Smooth muscle cell (in vitro differentiated cells): ENCODE data around the gene FLYWCH1. TPM values are rescaled to one million over a fixed set of nuclear protein-coding genes. Genes with fewer than 3 reads are reported as not detected.

Experiments used
- DNase-seq: peaks from one replicate; lab custom pipeline; 2025; ENCODE audit not compliant: unreplicated experiment; lab: John Stamatoyannopoulos, UW
- H2AFZ ChIP-seq: fragments of 200-600 bp; sonication (generic); 2 replicates; pipeline ENCODE4 v1.6.0; 2016; ENCODE audit warnings: antibody characterized with exemption, low read depth, mild to moderate bottlenecking
- H3F3A ChIP-seq: fragments of 200-600 bp; sonication (generic); 2 replicates; pipeline ENCODE4 v1.6.0; 2017; ENCODE audit warnings: antibody characterized with exemption, low read depth
- H3K27ac ChIP-seq: fragments of 200-600 bp; sonication (generic); 2 replicates; pipeline ENCODE4 v1.5.1; 2016; ENCODE audit warnings: low read depth, mild to moderate bottlenecking
- H3K27me3 ChIP-seq: fragments of 200-600 bp; sonication (generic); 2 replicates; pipeline ENCODE4 v1.6.1; 2016; ENCODE audit warnings: low read depth, mild to moderate bottlenecking
- H3K36me3 ChIP-seq: fragments of 200-600 bp; sonication (generic); 2 replicates; pipeline ENCODE4 v1.5.1; 2016; ENCODE audit warnings: low read depth
- H3K4me1 ChIP-seq: fragments of 200-600 bp; sonication (generic); 2 replicates; pipeline ENCODE4 v1.5.1; 2016; ENCODE audit warnings: low read depth
- H3K4me2 ChIP-seq: fragments of 200-600 bp; sonication (generic); 2 replicates; pipeline ENCODE4 v1.6.0; 2016; ENCODE audit warnings: mild to moderate bottlenecking
- H3K4me3 ChIP-seq: fragments of 200-600 bp; sonication (generic); 2 replicates; pipeline ENCODE4 v1.5.1; 2016; ENCODE audit warnings: mild to moderate bottlenecking
- H3K79me2 ChIP-seq: fragments of 200-600 bp; sonication (generic); 2 replicates; pipeline ENCODE4 v1.6.0; 2016; ENCODE audit warnings: low read depth, mild to moderate bottlenecking
- H3K9ac ChIP-seq: fragments of 200-600 bp; sonication (generic); 2 replicates; pipeline ENCODE4 v1.6.0; 2016; ENCODE audit warnings: low read depth
- H3K9me3 ChIP-seq: fragments of 200-600 bp; sonication (generic); replicated peaks from 2 replicates; pipeline ENCODE4 v1.5.1; 2016; ENCODE audit warnings: low read depth
- H4K20me1 ChIP-seq: fragments of 200-600 bp; sonication (generic); 2 replicates; pipeline ENCODE4 v1.6.0; 2016; ENCODE audit warnings: low read depth
- CTCF ChIP-seq: fragments of 200-600 bp; sonication (generic); IDR thresholded peaks from 2 replicates; pipeline ENCODE4 v1.5.1; 2017; ENCODE audit warnings: borderline replicate concordance, mild to moderate bottlenecking, antibody characterized with exemption; ENCODE audit not compliant: insufficient read depth, poor library complexity, severe bottlenecking
- whole genome bisulfite sequencing: methylation state at CpG from one replicate; pipeline ENCODE4 v1.1.7; 2016; ENCODE audit warnings: low lambda C conversion rate; 5-methylcytosine and 5-hydroxymethylcytosine counted together
- polyA plus RNA-seq: library from polyadenylated mRNA; unstranded; fragments of >200 nt; fragmentation: Nextera tagmentation; extraction: Ambion mirVana; gene quantifications from 2 replicates; pipeline ENCODE4 v1.2.1, GENCODE V29; 2016
- total RNA-seq: library from RNA; depleted of rRNA; stranded (reverse); fragments of >200 nt; gene quantifications from 2 replicates; pipeline ENCODE4 v1.2.3, GENCODE V29; 2014

FLYWCH1 gene
- total and polyA plus RNA-seq, 2 experiments from 2014 or later, result 13.5 to 26.0 TPM

- H4K20me1 ChIP-seq, result peaks cover 15% of the 10 kb centered on the region
- TF ChIP-seq CTCF, result no peak
- H3K79me2 ChIP-seq, result no peaks in the 10 kb centered on the region
- H3K36me3 ChIP-seq, result no peaks in the 10 kb centered on the region
- H3K9ac ChIP-seq, result no peak overlapping the region
- DNase-seq, result no peak
- no peak overlapping the region for H3K4me3 ChIP-seq
- no peaks in the 10 kb centered on the region for H3K4me1 ChIP-seq
- no peak overlapping the region for H2AFZ ChIP-seq
- H3K4me2 ChIP-seq, result peak overlapping the region; percentile 31
- no peaks in the 10 kb centered on the region for H3K27me3 ChIP-seq
- H3F3A ChIP-seq, result no peaks in the 10 kb centered on the region
- no peaks in the 10 kb centered on the region for H3K9me3 ChIP-seq
- 65% methylated on average over 31 of the region's 42 CpGs for WGBS
- no peak overlapping the region for H3K27ac ChIP-seq
Observed at GRCh38 chr16:2924901-2925755, 13.4 kb downstream of the FLYWCH1 start.

- Histone ChIP-seq H3K27me3 (no peaks in the 10 kb centered on the region), H2AFZ (no peak overlapping the region), H3K4me1 (no peaks in the 10 kb centered on the region), H3K4me3 (no peak overlapping the region), H3K36me3 (no peaks in the 10 kb centered on the region), H3K27ac (no peak overlapping the region), H3F3A (no peaks in the 10 kb centered on the region), H3K79me2 (no peaks in the 10 kb centered on the region), H3K4me2 (no peak overlapping the region), H3K9ac (no peak overlapping the region), H3K9me3 (no peaks in the 10 kb centered on the region), H4K20me1 (peaks cover 11% of the 10 kb centered on the region)
- 84% methylated on average over 7 of the region's 9 CpGs for WGBS
- no peak for TF ChIP-seq CTCF
- no peak for DNase-seq
Observed at GRCh38 chr16:2925951-2926649, 14.4 kb downstream of the FLYWCH1 start.

GRCh38 chr16:2926650-2926999 is 14.9 kb downstream of the FLYWCH1 start:
- Histone ChIP-seq H3K36me3 (no peaks in the 10 kb centered on the region), H2AFZ (no peak overlapping the region), H3K27ac (no peak overlapping the region), H3K4me2 (peak overlapping the region; percentile 82), H3F3A (no peaks in the 10 kb centered on the region), H4K20me1 (peaks cover 11% of the 10 kb centered on the region), H3K9me3 (no peaks in the 10 kb centered on the region), H3K79me2 (no peaks in the 10 kb centered on the region), H3K27me3 (no peaks in the 10 kb centered on the region), H3K9ac (no peak overlapping the region), H3K4me1 (no peaks in the 10 kb centered on the region), H3K4me3 (peak overlapping the region; percentile 24)
- WGBS, result 90% methylated on average over 5 of the region's 5 CpGs
- no peak for DNase-seq
- no peak for TF ChIP-seq CTCF
